GM18508 (cell line): Measurements from ENCODE around the gene CD300A.
A peak's percentile ranks its signal among the peaks of the same experiment; 100 is the strongest.
"Not testable (repeated sequence)": the region's sequence is repeated elsewhere in the genome, so short reads cannot be mapped to it uniquely, and the experiment has no call there.

Source experiments
- ATAC-seq: cut with Tn5 transposase; IDR thresholded peaks from one replicate; pipeline ENCODE4 v1.9.1; 2021; ENCODE audit warnings: moderate number of reproducible peaks; ENCODE audit not compliant: insufficient read depth, unreplicated experiment

Gene CD300A

GRCh38 chr17:74514632-74515334 lies 48.3 kb downstream of the CD300A start:
- ATAC-seq = no peak

- no peak for ATAC-seq
Measured at GRCh38 chr17:74515941-74516340, 49.5 kb downstream of the CD300A start.

GRCh38 chr17:74516561-74517328 lies 50.3 kb downstream of the CD300A start:
- ATAC-seq = no peak

GRCh38 chr17:74518413-74518981 lies 52.1 kb downstream of the CD300A start:
- not testable (repeated sequence) for ATAC-seq

- ATAC-seq = no peak
Measured at GRCh38 chr17:74520016-74520434, 53.6 kb downstream of the CD300A start.

- ATAC-seq = no peak
Measured at GRCh38 chr17:74520790-74521480, 54.5 kb downstream of the CD300A start.

GRCh38 chr17:74521701-74522201 lies 55.3 kb downstream of the CD300A start:
- no peak for ATAC-seq

- ATAC-seq = no peak
Measured at GRCh38 chr17:74522381-74523105, 56.1 kb downstream of the CD300A start.

- ATAC-seq = no peak
Measured at GRCh38 chr17:74523308-74523707, 56.9 kb downstream of the CD300A start.

GRCh38 chr17:74524653-74525464 lies 58.4 kb downstream of the CD300A start:
- no peak for ATAC-seq

GRCh38 chr17:74525465-74525725 lies 59.0 kb downstream of the CD300A start:
- ATAC-seq = no peak

GRCh38 chr17:74525781-74526288 lies 59.4 kb downstream of the CD300A start:
- no peak for ATAC-seq

GRCh38 chr17:74526681-74527080 lies 60.2 kb downstream of the CD300A start:
- no peak for ATAC-seq

GRCh38 chr17:74527081-74527480 lies 60.6 kb downstream of the CD300A start:
- no peak for ATAC-seq

- ATAC-seq = no peak
Measured at GRCh38 chr17:74527756-74528155, 61.3 kb downstream of the CD300A start.

GRCh38 chr17:74528491-74529199 lies 62.2 kb downstream of the CD300A start:
- ATAC-seq = peak; percentile 75

GRCh38 chr17:74529243-74529642 lies 62.8 kb downstream of the CD300A start:
- ATAC-seq = no peak

- ATAC-seq = no peak
Measured at GRCh38 chr17:74530831-74531150, 64.4 kb downstream of the CD300A start.
